Measurements from ENCODE around the gene DCHS1.

The DCHS1 gene

DNA sequence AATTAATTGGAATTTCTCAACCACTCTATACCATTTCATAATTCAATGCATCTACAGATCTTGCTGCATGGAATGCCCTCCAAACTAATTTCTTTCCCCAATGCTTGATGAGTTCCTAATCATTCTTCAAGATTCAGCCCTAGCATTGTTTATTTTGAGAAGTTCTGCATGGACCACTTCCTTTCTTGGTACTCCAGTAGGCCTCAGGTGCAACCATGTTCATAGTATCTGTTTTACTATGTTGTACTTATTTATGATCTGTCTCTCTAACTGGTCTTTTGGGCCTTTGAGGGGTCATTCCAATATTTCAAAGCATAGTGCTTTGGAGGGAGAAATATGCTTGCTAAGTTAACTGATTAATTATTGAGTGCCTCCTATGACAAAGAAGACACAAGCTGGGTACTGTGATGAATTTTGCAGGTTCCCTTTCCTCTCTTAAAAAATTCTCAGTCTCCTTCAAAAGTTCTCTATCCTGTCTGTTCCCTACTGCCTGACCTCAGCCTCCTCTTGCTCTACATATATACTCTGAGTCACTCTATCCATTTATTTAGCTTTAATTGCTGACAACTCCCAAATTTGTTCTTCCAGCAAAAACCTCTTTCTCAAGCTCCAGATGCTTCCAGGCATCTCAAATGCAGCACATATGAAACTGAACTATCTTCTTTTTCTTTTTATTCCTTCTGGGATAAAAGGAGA lies 18.1 kb upstream of the DCHS1 start:
- DNase-seq (ENCODE audit: low spot score): no peak

DNA sequence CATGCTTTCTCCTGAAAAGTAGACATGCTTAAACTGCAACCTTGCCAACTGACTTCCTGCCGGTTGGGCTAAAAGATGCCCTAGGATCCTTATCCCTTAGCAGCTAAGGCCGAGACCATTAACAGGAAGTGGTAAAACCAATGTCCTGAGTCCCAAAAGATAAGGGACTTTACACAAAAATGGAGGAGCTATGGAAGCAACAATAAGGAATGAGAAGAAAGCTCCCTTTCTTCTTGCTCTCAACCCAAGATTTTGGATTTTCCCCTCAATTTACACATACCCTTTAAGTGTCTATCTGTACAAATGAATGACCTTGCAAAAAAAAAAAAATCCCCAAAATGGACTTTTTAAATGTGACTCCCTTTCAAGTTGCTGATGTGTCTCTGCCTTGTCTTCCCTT lies 16.4 kb upstream of the DCHS1 start:
- DNase-seq (ENCODE audit: low spot score): no peak

GRCh38 chr11:6670202-6670830 lies 14.7 kb upstream of the DCHS1 start:
- no peak for DNase-seq (ENCODE audit: low spot score)

GRCh38 chr11:6667733-6668374 lies 12.2 kb upstream of the DCHS1 start:
- no peak for DNase-seq (ENCODE audit: low spot score)

- DNase-seq (ENCODE audit: low spot score): no peak
Measured at GRCh38 chr11:6666302-6667183, 10.9 kb upstream of the DCHS1 start.

DNA sequence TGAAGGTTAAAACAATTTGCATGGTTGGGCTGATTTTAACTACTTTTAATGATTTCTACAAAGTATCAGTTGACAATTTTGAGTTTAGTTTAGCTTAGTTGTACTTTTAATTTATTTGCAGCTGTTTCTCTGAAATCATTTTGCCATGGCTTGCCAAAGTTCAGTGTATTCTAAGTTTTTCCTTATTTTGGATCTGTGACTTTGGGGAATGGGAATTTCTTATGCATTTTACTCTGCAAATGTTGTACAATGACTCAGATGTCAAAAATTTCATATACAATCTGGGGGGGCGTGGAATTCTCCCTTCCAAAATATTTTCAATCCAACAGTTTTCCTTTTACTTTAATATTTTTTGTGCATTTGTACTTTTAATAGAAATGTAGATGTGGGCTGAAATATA lies 8.9 kb upstream of the DCHS1 start:
- no peak for DNase-seq (ENCODE audit: low spot score)

DNA sequence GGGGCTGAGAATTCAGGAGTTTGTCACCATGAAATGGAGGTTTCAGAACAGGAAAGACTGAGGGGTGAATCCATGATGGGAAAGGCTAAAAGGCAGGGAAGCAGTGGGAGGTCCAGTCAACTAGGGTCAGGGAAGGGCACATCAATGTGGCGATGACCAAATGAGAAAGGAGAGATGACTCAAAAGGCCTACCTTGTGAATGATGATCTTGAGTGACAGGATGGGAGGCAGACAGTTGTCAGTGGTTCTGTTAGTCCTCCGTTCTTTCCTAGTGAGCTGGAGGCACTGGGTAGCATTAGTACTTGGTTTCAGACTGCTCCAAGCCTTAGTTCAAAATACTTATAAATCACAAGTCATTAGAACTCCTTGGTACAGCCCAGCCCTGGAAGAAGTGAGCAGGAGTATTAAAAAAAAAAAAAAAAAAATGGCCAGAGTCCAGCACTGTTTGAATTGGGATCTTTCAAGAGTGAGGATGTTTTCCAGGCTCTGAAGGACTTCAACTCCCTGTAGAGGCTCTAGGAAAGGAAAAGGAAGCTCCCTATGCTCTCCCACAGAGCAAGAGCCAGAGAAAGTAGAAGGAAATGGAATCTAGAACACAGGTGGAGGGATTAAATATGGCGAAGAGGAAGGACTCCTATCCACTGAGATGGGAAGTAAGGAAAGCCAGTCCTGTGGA lies 8.3 kb upstream of the DCHS1 start:
- no peak for DNase-seq (ENCODE audit: low spot score)

GRCh38 chr11:6660712-6661111 lies 5.1 kb upstream of the DCHS1 start:
- no peak for DNase-seq (ENCODE audit: low spot score)

GRCh38 chr11:6658647-6659046 lies 3.0 kb upstream of the DCHS1 start:
- no peak for DNase-seq (ENCODE audit: low spot score)

- DNase-seq (ENCODE audit: low spot score): no peak
Measured at GRCh38 chr11:6657346-6657745, 1.7 kb upstream of the DCHS1 start.

GRCh38 chr11:6656936-6657335 lies 1.3 kb upstream of the DCHS1 start:
- no peak for DNase-seq (ENCODE audit: low spot score)

- no peak for DNase-seq (ENCODE audit: low spot score)
Measured at GRCh38 chr11:6656584-6656915, 941 bp upstream of the DCHS1 start.

GRCh38 chr11:6655020-6655789 lies 404 bp downstream of the DCHS1 start:
- no peak for DNase-seq (ENCODE audit: low spot score)

DNA sequence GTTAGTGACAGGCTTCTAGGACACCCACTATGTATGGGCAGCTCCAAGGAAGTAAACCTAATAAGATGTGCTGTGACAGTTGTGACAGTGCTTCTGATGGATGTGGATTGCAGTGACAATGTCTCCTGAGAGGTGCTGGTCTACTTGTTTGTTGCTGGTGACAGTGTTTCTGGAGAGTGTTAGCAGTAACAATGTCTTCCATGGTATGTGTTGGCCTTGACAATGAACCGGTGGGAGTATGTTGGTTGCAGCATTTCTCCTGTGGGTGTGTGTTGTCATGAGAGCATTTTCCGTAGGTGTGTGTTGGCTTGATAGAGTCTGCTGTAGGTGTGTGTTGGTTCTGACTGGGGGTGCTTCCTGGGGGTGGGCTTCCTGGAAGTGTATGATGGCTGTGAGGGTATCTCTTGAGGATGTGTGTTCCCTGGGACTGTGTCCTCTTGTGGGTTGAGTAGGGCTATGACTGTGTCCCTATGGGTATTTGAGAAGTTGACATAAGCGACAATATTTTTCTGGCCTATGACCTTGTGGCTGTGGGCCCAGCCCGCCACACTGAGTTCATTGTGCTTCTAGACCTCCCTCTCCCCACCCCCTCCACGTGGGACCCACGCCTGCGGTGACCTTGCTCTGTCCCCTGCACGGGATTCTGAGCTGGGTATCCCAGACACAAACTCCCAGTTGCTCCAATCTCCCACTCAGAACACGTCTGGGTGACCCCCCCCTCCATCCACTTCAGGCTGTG lies 1.2 kb downstream of the DCHS1 start:
- DNase-seq (ENCODE audit: low spot score): peak; percentile 52

DNA sequence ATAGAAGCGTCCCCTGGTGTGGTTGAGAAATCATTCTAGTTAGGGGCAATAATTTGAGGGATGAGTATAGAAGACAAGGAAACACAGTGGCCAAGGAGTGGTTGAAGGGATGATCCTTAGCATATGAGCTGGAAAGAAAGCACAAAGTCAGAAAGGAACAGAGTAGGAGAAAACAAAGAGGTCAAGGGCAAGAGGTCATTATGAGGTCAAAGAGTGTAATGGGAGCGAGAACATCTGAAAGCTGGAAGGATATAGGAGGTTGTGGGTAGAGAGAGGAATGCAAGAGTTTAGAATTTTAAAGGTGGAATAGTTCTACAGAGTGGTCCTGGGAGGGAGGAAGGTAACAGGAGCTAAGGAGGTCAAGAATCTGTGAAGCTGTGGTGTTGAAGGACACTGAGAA lies 2.0 kb downstream of the DCHS1 start:
- DNase-seq (ENCODE audit: low spot score): no peak

GRCh38 chr11:6653097-6653496 lies 2.5 kb downstream of the DCHS1 start:
- no peak for DNase-seq (ENCODE audit: low spot score)

DNA sequence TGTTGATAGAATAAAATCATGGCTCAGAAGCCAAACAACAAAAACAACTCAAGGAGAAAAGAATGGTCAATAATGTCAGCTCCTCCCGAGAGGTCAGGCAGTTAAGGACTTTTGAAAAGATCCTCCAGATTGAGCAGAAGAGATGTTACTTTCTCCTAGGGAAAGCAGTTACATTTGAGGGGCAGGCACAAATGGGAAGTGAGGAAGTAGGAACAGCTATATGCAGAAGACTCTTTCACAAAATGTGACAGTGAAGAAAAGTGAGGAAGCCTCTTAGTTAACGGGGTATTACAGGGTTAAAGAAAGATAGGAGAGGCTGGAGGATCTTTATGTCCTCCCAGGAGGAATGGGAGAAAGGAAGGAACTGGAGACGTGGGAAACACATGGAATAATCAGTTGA lies 3.4 kb downstream of the DCHS1 start:
- DNase-seq (ENCODE audit: low spot score): no peak

DNA sequence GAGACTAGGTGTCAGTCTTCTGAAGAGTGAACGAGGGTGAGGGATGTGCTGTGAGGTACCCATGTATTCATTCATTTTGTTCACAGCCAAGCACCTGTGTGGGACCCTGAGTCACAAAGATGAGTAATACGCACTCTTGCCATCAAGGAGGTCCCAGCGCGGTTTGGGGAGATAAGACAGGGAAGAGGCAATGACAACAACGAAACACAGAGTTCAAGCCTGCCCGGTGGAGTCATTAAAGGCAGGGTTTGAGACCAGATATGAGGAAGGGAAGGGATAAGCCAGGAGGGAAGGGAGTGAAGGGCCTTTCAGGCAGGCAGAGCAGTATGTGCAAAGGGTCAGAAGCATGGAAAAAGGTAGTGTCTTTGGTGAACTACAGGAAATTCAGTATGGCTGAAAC lies 4.6 kb downstream of the DCHS1 start:
- no peak for DNase-seq (ENCODE audit: low spot score)

DNA sequence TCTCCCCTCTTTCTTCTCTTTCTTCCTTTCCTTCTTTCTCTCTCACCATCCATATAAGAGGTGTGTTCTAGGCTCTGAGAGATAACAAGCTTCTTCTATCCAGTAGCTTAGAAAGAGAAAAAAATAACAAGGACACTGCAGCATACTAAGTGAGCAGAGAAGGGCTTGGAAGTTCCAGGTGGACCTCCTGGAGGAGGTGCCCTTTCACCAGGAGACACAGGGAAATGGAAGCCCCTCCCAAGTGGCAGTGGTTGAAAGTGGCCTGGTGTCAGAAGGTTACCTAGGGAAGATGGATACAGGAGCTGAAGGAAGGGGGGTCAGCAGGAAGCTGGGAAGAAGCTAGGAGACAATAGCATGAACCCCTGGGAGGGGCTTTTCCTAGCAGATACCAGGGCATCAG lies 5.5 kb downstream of the DCHS1 start:
- DNase-seq (ENCODE audit: low spot score): no peak

GRCh38 chr11:6648501-6648900 lies 7.1 kb downstream of the DCHS1 start:
- no peak for DNase-seq (ENCODE audit: low spot score)

- DNase-seq (ENCODE audit: low spot score): no peak
Measured at GRCh38 chr11:6647836-6648235, 7.8 kb downstream of the DCHS1 start.

Measured in HuH-7.5 (cell line).